T47D (cell line): ENCODE measurements around the gene STC2.

Experiments used
- DNase-seq, 2 experiments: peaks; one replicate each; pipeline versions ENCODE4 v3.0.0 to v3.0.0-alpha.2; 2011 to 2012; ENCODE audit warnings: low read depth in 1 of 2, low spot score in 1 of 2
- JUND ChIP-seq: IDR thresholded peaks from 2 replicates; pipeline ENCODE4 v1.6.1; 2012; ENCODE audit warnings: low read depth
- in situ Hi-C: cut with HindIII; loops from 2 replicates; pipeline ENCODE4 v1.10.0; 2016; ENCODE audit warnings: low sequenced_read_pairs, low pct_unique_long_range_greater_than_20kb

Gene STC2

DNA sequence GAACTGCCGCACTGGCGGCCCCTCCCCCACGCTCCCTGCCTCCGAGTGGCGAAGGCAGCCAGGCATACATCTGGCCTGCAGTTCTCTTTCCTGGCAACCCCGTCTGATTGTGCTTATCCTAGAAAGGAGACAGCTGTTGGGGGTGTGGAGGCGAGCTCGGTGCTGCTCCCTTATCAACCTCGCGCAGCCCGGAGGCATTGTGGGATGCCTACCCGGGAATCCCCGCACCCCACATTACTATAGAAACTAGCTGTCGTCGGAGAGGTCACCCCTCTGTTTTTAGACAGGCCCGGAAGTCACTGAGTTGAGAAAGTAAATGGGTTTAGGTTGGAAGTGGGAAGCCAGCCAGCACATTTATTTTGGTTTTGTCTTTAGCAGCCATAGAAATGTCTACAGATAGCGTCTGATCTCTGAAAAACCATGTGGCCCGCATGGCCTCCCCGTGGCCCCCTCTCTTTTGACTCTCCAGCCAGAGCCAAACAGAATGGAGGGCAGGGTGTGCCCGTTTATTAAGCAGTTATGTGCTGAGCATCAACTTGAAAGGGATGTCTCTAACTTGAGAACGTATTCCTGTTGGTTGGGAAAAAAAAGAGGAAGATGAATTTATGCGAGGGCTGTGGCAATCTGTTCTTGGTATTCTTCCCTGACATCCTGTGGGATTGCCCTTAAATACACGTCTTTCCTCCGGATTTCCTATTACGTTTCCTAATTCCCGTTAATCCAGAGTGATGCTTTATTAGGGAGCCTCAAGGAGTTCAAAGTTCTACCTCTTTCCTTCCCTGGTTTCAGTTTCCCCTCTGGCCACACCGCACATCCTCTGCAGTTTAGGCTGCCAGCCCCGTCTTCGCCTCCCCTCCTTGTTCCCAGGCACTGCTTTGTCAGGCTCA lies 3.9 kb downstream of the STC2 start:
- in situ Hi-C loops = no loop called here
- peak in 1 of 2 experiments; percentile 73 for DNase-seq

DNA sequence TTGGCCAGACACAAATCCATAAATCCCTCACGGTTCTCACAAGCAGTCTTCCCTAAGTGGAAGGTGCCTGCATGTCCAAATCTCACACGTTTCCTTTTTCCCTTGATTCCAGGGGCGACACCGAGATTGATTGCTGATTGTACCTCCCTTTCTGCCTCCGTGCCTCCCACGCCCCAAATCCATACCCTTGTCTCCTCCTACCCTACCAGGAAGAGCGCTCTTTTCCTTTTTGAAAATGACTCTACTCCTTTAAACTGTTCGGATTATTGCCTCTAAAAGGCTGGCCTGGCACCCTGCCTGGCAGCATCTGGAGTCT lies 4.5 kb downstream of the STC2 start:
- no peak for DNase-seq
- TF ChIP-seq JUND = no peak
- in situ Hi-C loops = no loop called here

More for the DNA sequence above, 3.9 kb downstream of the STC2 start:
- TF ChIP-seq JUND = no peak; the same call in 1 of the 2 replicates

DNA sequence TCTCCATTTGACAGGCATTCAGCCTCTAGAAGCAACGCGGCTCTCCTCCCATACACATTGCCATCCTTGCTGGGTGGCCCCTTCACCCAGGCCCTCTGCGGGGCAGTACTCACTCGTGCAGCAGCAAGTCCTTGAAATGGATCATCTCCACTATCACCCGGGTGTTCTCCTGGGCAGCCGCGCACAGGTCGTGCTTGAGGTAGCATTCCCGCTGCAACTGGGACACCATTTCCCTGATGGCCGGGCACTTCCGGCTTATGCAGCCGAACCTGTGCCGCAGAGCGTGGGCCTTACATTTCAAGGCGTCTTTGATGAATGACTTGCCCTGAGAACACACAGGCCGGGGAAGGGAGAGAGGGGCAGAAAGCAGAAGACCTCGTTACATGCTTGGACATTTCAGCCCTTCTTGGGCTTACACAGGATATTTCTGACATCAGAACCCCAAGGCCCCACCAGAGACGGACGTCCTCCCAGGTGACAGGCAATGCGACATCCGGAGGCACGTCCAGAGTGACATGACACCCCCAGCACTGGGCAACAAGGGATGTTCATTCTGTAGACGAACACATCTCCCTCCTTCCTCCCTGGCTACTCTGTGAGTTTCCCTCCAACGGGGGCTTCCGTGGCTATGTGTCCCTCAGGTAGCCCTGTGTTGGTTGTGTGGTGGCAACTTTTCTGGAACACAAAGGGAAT lies 5.0 kb downstream of the STC2 start:
- no peak for TF ChIP-seq JUND
- in situ Hi-C loops = no loop called here
- peak in 1 of 2 experiments; percentile 58 for DNase-seq

DNA sequence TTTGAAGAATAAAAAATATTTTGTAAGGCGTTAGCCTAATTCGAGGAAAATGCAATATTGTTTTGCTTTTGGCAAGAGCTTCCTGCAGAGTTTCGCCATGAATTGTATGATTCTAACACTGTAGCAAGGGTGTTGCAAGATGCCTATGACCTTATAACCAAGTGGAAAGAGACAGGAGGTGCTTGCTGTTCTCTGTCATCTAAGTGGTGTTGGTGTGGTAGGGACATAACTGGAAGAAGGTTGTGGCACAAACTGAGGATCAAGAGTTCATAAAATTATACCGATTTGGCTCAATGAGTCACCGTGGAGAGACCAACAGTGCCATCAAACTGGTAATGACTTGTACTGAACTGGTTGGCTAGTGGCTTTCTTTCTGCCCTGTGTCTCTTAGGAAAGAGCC lies 6.3 kb downstream of the STC2 start:
- in situ Hi-C loops = no loop called here
- no peak for TF ChIP-seq JUND
- DNase-seq = peak in 1 of 2 experiments; percentile 48

DNA sequence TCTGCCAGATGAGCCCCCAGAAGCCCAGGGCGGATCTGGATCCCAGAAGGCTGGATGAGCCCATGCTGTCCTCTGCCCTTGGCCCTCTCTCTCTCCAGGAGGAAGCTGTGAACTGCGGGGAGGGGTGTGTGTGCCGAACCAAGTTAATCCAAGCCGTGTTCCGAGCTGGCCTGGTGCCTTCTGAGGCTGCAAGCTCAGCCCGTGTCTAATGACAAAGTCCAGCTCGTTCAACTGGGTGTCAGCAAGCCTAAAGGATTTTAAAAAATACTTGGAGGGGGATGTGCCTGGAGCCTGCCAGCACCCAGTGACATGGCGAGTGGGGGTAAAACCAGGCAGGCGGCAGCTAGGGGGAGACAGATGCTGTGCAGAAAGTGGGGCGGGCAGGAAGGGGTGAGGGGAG lies 8.0 kb downstream of the STC2 start:
- in situ Hi-C loops = no loop called here
- no peak for TF ChIP-seq JUND
- peak in 1 of 2 experiments; percentile 53 for DNase-seq

DNA sequence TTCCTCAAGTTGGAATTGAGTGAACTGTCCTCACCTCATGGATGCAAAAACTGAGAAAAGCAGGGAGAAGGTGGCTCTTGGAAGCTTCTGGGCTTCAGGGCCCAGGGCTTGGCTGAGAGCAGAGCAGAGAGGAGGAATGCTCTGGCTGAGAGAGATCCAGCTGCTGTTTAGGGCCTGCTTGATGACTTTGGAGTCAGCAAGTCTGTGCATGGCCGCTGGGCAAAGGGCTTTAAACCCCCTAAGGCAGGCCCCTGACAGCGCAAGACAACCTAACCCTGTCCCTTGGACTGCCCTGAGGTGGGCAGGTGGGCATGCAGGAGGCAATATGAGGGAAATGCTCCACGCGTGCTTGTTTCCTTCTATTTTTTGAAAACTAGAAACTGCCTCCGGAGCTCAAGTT lies 8.6 kb downstream of the STC2 start:
- in situ Hi-C loops = no loop called here
- no peak for TF ChIP-seq JUND
- peak in 1 of 2 experiments; percentile 45 for DNase-seq

DNA sequence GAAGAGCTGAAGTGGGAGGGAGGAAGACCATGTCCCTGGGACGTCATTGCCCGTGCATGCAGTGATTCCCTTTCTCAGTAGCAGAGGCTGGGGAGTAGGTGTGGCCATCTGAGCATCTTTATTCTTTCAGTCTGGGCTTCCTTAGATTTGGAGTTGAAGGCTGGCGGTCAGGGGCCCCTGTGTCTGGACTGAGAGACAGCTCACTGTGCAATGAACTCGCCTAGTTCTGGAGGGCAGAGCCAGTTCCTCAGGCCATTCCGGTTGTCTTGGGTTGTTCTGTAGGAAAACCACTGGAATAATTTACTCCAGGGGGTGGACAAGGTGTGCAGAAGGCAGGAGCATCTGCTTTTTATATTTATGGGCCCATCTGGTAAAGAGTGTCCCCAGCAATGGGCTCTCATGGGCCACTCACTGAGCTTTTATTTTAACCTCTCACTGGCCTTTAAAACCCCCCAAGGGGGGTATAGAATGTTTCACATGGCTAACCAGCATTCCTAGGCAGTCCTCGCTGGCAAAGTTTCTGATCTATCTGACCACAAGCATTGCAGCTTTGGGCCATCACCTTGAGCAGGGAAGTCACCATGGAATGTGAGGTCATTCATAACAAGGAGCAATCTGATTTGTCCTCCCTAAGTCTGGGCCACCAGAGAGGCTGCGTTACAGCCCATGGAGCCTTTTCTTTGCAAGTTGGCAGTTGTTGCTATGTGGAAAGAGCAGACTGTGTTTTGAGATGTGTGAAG lies 9.2 kb downstream of the STC2 start:
- in situ Hi-C loops = no loop called here
- peak in 1 of 2 experiments; percentile 70 for DNase-seq
- TF ChIP-seq JUND = no peak

DNA sequence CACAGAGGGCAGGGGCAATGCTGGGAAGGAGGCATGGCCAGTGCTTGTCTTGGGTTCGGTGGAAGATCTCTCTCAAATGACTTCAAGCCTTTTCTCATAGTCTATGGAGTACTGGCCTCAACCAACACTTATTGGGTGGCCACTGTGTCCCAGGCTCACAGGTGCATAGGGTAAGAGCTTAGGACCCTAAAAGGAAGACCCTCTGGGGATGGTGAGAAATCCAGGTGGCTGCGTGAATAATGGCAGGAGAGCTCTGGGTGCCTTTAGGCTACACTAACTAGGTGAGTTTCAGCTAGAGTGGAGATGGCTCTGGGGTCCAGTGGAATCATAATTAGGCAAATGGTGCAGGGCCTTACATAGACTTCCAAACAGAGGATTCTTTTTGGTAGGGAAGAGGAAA lies 9.9 kb downstream of the STC2 start:
- TF ChIP-seq JUND = no peak
- peak in 1 of 2 experiments; percentile 47 for DNase-seq
- in situ Hi-C loops = no loop called here

DNA sequence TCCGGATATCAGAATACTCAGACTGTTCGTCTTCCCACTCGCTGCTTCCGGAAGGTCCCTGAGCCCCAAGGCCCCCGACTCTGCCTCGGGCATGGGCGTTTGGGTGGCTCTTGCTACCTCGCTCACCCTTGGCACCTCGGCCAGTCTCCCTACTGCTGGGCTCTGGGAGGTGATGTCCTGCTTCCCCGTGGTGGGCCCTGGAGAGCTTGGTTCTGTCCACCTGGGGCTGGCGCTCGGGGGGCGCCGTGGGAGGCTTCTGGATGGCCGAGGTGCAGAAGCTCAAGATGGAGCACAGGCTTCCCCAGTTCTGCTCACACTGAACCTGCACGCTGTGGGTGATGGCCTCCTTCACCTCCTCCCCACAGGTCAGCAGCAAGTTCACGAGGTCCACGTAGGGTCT lies 10.4 kb downstream of the STC2 start:
- DNase-seq = peak in 1 of 2 experiments; percentile 39
- TF ChIP-seq JUND = peak; percentile 2; the same call in 1 of the 2 replicates
- in situ Hi-C loops = no loop called here

DNA sequence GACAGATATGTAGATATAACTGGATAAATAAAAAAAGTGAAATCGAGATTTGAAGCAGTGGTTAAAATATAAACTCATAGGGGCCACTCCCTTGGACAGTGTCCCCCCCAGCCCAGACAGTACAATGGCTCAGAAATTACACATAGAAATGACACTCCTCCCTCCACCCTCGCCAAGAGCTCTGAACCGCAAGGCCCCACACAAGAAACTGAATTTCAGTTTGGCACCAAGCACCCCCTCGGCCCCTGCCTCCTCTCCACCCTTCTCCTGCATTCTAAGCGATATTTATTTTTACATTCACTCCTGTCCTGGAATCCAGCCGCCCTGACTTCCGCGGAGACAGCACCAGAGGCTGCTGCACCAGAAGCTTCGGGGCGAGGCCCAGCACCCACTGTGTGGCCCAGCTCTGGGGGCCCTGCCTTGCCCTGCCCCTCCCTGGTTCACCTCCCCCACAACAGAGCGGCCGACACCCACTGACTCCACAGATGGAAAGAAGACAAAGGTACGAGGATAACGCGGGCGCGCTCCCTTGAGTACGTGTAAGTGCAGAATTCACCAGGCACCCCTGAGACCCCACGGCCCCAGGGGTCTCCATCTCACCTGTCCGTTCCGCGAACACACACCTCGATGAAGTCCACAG lies 11.0 kb downstream of the STC2 start:
- TF ChIP-seq JUND = peak; percentile 17; the same call in 1 of the 2 replicates
- in situ Hi-C loops = no loop called here
- DNase-seq = peak in 1 of 2 experiments; percentile 64

DNA sequence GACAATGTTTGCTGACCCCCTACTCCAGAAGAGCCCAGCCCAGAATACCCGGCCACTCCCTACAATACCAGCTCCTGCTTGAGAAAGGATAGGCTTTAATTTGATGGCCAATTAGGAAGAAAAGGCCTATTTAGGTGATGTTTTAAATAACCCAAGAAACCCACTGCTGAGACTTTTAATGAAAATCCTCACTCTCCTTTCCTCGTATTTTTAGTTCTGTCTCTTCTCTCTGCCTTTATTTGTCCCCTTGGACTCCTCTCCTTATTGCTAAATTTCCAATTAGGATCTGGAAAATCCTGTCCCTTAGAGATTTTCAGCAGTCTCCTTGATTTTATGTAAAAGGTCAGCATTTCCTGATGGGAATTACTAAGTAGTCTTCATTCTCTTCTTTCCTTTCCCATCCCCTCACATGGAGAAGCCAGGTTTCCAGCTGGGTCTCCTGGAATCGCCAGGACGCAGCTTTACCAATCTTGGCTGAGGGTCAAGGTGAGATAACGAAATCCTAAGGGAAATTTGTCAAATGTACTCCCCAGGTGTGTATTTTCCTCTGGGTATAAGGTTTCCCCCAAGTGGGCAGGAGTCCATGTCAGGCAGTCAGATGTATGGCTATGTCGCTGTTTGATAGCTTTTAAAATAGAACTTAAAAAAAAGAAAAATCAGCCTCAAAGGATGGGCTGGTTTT lies 11.7 kb downstream of the STC2 start:
- peak in 1 of 2 experiments; percentile 59 for DNase-seq
- in situ Hi-C loops = no loop called here
- no peak for TF ChIP-seq JUND
